HG02885 (cell line): ENCODE results near the gene PRELID2.
"Not testable (repeated sequence)": the region's sequence is repeated elsewhere in the genome, so short reads cannot be mapped to it uniquely, and the experiment has no call there.

ENCODE experiments used
- ATAC-seq: cut with Tn5 transposase; IDR thresholded peaks from one replicate; pipeline ENCODE4 v1.9.1; 2021; ENCODE audit warnings: mild to moderate bottlenecking; ENCODE audit not compliant: unreplicated experiment, poor library complexity

Gene PRELID2

GRCh38 chr5:145800181-145800580 is 35.0 kb downstream of the PRELID2 start:
- ATAC-seq, result no peak

GRCh38 chr5:145798503-145798902 is 36.6 kb downstream of the PRELID2 start:
- ATAC-seq, result not testable (repeated sequence)

GRCh38 chr5:145797336-145797735 is 37.8 kb downstream of the PRELID2 start:
- ATAC-seq, result no peak

GRCh38 chr5:145796318-145796717 is 38.8 kb downstream of the PRELID2 start:
- no peak for ATAC-seq

- no peak for ATAC-seq
These were observed 41.6 kb downstream of the PRELID2 start for GRCh38 chr5:145793574-145793973.

GRCh38 chr5:145792840-145793239 is 42.3 kb downstream of the PRELID2 start:
- ATAC-seq, result no peak

GRCh38 chr5:145791866-145792265 is 43.3 kb downstream of the PRELID2 start:
- no peak for ATAC-seq

GRCh38 chr5:145787996-145788395 is 47.1 kb downstream of the PRELID2 start:
- ATAC-seq, result no peak

GRCh38 chr5:145787507-145787906 is 47.6 kb downstream of the PRELID2 start:
- ATAC-seq, result no peak

GRCh38 chr5:145787001-145787400 is 48.1 kb downstream of the PRELID2 start:
- no peak for ATAC-seq

GRCh38 chr5:145780982-145781381 is 54.2 kb downstream of the PRELID2 start:
- no peak for ATAC-seq

- ATAC-seq, result no peak
These were observed 56.8 kb downstream of the PRELID2 start for GRCh38 chr5:145778144-145778900.

GRCh38 chr5:145777445-145778063 is 57.6 kb downstream of the PRELID2 start:
- no peak for ATAC-seq

- ATAC-seq, result no peak
These were observed 58.3 kb downstream of the PRELID2 start for GRCh38 chr5:145776886-145777285.

GRCh38 chr5:145775893-145776444 is 59.2 kb downstream of the PRELID2 start:
- no peak for ATAC-seq

- no peak for ATAC-seq
These were observed 59.7 kb downstream of the PRELID2 start for GRCh38 chr5:145775411-145775810.

GRCh38 chr5:145774442-145774841 is 60.7 kb downstream of the PRELID2 start:
- no peak for ATAC-seq

- no peak for ATAC-seq
These were observed 62.7 kb downstream of the PRELID2 start for GRCh38 chr5:145772466-145772865.

- no peak for ATAC-seq
These were observed 66.3 kb downstream of the PRELID2 start for GRCh38 chr5:145768863-145769262.

- no peak for ATAC-seq
These were observed 70.8 kb downstream of the PRELID2 start for GRCh38 chr5:145764325-145764724.

- ATAC-seq, result no peak
These were observed 72.3 kb downstream of the PRELID2 start for GRCh38 chr5:145762833-145763232.

- no peak for ATAC-seq
These were observed 73.9 kb downstream of the PRELID2 start for GRCh38 chr5:145761254-145761653.
